ENCODE data around the gene RAB3GAP2.
"Not testable (repeated sequence)": the region's sequence is repeated elsewhere in the genome, so short reads cannot be mapped to it uniquely, and the experiment has no call there.

The RAB3GAP2 gene

DNA sequence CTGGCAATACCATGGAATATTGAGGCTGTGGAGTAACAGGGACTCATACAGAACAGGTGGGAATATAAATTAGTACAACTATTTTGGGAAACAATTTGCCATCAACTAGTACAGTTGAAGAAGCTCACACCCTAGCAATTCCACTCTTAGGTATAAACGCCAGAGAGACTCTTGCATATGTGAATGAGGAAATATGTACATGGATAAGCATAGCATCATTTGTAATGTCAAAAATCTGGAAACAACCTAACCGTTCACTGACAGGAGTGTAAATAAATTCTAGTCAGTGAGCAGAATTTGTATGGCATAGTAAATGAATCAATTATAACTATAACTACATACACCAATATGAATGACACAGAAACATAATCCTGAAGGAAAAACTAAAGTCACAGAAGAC is 83.7 kb downstream of the RAB3GAP2 start:
- DNase-seq = no peak

DNA sequence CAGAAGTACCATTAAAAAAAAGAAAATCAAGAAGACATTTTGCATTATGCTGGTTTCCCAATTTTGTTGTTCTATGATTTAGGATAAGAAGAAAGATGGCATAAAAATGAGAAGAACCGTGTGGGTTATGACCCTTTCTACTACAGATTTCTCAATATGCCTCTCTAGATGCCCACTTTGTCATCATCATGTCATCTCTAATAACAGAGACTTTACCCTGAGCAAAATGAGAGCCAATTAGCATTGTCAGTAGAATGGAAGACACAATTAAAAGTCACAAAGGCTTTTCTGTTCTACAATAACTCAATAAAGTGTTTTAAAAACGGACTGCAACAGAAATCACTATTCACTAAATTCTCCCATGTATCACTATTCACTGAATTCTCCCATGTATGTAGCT is 85.5 kb downstream of the RAB3GAP2 start:
- DNase-seq = no peak

GRCh38 chr1:220184506-220184905 is 87.7 kb downstream of the RAB3GAP2 start:
- DNase-seq = no peak

GRCh38 chr1:220182656-220183055 is 89.6 kb downstream of the RAB3GAP2 start:
- DNase-seq = no peak

GRCh38 chr1:220182111-220182510 is 90.1 kb downstream of the RAB3GAP2 start:
- DNase-seq = no peak

DNA sequence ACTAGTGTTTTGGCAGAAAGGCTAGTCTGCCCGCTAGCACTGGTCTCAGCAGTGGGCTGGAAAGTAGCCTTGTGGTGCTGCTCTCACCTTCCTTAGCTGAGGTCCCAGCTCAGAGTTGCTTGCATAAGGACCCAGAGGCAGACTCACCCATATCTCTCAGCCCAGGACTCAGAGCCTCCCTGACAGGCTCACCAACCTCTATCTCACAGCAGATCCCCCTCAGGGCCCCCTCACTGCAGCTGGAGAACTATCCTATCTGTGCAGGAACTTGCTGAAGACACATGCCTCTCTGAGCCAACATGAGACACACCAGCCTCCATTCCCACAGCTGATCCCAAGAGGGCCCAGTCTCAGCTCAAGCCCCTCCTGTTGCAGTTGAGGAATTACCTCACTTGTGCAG is 95.7 kb downstream of the RAB3GAP2 start:
- no peak for DNase-seq

DNA sequence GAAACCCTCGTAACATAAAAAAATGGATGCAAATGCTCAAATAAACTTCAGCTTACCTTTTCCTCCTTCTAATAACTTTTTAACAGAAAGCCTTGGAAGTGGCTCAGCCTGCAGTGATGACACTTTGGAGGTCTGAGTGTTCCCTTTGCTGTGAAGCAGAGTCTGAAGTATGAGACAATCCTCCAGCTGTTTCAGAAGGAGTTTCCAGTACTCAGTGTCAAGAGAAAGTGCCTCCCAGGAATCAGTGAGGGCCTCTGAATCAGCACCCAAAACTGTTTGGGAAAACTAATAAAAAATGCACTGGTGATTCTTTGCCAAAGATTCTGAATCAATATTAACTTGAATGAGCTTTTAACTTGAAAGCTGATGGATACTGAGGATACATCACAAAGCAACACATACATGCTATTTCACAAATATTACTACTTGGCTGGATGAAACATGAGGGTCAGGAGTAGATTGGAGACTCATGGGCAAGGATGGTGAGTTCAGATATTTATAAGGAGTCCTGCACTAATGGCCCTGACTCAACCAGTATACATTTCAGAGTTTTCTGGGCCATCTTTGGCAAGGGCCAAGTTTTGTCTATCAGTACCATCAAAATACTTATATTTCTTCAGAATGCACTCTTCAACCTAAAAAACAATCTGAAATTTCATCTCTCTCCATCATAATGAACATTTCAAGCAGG is 101.3 kb downstream of the RAB3GAP2 start:
- no peak for DNase-seq

DNA sequence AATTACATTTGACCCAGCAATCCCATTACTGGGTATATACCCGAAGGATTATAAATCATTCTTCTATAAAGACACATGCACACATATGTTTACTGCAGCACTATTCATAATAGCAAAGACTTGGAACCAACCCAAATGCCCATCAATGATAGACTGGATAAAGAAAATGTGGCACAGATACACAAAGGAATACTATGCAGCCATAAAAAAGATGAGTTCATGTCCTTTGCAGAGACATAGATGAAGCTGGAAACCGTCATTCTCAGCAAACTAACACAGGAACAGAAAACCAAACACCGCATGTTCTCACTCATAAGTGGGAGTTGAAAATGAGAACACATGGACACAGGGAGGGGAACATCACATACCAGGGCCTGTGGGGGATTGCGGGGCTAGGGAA is 102.4 kb downstream of the RAB3GAP2 start:
- DNase-seq = not testable (repeated sequence)

DNA sequence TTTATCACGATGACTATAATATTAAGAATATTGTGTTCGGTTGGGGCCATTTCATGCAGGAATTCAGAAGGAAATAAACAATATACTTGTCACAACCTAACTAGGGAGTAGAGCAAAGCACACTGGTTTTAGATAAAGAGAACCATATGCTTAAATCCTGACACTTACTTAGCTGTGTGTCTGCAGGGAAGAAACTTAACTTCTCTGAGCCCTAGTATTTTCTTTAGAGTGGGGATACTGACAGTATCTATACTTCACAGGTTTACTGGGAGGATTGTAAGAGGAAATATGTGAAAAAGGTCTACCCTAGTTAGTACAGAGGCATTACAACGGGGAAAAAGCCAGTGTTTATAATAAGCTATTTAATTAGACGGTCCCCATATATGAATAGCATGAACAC is 105.4 kb downstream of the RAB3GAP2 start:
- DNase-seq = no peak

- DNase-seq = no peak
These were observed 107.7 kb downstream of the RAB3GAP2 start for GRCh38 chr1:220164517-220164916.

DNA sequence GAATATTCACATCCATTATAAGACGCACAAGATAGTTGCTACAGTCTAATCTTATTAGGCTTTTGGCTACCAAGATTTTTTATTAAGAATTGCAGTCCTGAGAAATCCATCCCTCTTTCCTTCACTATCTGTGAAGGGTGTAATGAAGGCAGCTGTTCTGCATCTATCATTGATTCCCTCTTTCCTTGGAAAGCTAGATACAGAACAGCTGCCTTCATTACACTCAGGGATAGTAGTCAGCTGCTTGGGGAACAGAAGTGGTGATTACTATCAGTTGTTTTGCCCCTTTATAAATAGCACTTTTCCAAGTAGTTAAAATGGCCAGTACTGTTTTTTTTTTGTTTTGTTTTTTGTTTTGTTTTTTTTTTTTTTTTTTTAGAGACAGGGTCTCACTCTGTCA is 108.1 kb downstream of the RAB3GAP2 start:
- DNase-seq = no peak

DNA sequence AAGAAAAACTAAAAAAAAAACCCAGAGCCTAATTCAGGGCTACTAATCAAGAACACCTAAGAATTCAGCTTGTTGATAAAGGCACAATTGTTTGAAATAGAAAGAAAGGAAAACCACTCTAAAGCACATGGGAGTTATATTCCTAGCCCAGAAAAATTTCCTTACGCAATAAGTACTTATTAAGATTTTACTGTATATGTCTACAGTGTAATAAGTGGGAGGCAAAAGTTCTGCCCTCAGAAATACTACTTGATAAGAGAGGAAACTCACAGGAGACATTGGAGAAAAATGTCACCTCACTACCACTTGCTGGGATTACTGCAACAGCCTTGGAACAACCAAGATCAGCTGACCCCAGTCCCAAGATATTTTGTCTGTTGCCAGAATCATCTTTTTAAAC is 112.2 kb downstream of the RAB3GAP2 start:
- DNase-seq = no peak

DNA sequence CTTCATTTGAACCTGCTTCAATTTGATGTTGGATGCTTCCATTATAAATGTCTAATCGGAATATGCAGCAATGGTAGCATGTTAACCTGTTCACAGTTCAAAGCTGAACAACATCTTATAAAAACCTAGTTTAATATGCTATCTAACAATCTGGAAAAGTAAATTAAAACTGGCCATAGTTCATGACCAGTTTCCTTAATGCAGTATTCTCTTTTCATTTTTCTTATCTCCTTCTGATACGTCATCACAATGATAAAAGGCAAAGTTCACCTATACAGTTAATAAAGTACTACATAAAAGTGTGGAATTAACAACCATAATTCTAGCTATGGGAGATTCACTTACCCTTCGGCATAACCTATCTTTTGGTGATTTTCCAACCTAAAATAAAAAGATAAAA is 113.2 kb downstream of the RAB3GAP2 start:
- DNase-seq = no peak

GRCh38 chr1:220158530-220158929 is 113.7 kb downstream of the RAB3GAP2 start:
- DNase-seq = not testable (repeated sequence)

DNA sequence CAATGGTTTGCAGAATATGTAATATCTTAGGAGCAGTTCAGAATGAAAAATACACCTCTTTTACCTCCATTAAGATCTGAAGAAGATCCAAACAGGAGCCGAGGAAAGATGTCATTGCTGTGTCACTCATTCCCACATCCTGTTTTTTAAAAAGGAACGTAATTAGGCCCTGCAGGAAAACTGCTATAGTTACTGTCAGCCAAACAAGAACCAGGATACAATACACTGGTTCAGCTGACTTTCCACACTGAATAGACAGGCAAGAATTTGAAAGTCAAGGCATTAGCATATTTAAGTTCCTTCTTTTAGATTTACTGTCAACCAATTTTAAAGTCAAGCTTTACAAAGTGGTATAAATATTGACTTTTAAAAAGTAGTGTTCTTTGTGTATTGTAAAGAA is 114.5 kb downstream of the RAB3GAP2 start:
- DNase-seq = no peak

DNA sequence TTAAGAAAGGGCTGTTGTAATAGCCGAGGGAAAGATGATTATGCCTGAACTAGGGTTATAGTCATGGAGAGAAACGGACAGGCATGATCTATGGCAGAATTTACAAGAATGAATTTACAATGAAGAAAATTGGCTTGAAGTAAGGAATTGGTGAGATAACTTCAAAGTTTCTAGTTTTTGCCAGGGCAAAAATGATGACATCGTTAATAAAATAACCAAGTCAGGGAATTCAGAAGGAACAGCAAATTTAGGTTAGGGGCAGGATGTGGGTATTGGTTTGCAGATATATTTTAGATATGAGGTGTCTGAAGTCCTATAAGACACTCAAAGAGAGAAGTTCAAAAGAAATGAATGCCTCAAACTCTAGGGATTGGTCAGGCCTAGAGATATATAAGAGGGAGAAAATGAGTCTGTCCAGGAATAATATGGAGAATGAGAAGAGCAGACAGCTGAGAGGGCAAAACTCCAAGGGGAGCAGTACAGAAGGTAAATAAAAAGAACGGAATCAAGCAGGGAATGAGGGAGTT is 115.6 kb downstream of the RAB3GAP2 start:
- no peak for DNase-seq

DNA sequence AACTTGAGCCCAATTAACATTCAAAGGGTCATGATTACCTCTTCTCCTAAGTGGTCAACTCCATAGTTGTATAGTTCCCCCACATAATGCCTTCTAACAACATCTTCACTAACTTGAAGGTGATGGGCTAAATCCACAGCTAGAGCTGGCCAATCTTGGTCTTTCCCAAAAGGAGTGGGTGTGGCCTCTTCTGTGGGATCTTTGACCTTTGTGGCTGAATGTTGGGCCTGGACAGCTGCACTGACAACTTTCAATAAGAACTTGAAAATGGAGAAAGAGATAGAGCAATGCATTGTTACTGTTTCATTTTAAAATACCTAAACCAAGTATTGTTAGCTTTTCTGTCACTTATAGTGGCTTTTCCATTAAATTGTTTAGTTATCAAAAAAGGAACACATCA is 119.1 kb downstream of the RAB3GAP2 start:
- DNase-seq = no peak

- no peak for DNase-seq
These were observed 120.8 kb downstream of the RAB3GAP2 start for GRCh38 chr1:220151454-220151853.

DNA sequence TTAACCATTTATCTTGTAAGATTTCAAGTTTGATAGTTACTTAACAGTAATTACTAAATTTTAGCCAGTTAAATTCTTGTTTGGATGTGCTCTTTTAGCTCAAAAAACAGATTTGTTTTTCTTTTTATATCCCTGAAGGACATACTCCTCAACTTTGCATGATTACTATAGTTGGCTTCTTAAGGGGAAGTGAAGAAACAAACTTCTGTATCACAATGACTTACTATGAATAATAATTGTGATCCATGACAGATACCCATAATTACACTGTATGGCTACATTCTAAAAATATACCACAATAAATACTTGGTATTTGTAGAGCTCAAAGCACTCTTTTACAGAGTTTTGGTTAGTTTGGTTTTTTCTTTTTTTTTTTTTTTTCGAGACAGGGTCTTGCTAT is 122.5 kb downstream of the RAB3GAP2 start:
- DNase-seq = no peak

DNA sequence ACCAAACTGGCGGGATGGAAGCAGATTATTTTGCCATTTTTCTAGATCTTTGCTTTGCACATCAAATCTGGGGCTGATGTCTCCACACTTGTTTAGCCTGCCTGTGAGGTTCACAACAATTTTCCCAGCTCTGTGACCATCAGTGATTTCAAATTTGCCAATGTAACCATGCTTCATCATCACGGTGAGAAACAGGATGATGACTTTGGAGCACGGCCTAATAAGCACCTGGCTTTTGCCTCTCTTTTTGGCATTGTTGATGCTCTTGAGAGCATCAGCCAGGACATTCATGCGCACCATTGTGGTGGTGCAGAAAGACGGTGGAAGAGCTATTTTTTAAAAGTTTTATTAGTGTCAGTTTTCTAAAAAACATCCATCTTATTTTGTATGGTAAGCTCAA is 128.2 kb downstream of the RAB3GAP2 start:
- DNase-seq = no peak

GRCh38 chr1:220139966-220140365 is 132.3 kb downstream of the RAB3GAP2 start:
- no peak for DNase-seq

GRCh38 chr1:220137019-220137786 is 135.1 kb downstream of the RAB3GAP2 start:
- DNase-seq = no peak

DNA sequence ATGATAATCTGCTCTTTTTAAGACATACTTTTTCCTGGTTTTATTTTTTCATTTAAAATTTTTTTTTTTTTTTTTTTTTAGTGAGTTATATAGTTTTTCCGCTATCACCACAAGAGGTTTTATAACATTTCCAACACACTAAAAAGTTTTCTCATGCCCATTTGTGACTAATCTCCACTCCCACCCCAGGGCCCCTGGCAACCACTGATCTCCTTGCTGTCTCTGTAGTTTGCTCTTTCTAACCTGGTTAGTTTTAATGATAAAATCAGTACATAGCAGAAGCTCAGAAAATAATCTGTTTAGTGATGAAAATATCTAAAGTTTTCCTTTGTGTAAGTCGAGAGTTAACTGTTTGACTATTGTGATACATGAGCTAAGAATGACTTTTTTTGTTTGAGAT is 136.5 kb downstream of the RAB3GAP2 start:
- DNase-seq = no peak

- no peak for DNase-seq
These were observed 142.6 kb downstream of the RAB3GAP2 start for GRCh38 chr1:220129479-220130210.

All from NCI-H1048 (cell line).